GM21367 (cell line): ENCODE results near the gene GBP2.

Experiments used
- ATAC-seq: cut with Tn5 transposase; IDR thresholded peaks from one replicate; pipeline ENCODE4 v1.9.1; 2021; ENCODE audit not compliant: unreplicated experiment

Gene GBP2, protein sequence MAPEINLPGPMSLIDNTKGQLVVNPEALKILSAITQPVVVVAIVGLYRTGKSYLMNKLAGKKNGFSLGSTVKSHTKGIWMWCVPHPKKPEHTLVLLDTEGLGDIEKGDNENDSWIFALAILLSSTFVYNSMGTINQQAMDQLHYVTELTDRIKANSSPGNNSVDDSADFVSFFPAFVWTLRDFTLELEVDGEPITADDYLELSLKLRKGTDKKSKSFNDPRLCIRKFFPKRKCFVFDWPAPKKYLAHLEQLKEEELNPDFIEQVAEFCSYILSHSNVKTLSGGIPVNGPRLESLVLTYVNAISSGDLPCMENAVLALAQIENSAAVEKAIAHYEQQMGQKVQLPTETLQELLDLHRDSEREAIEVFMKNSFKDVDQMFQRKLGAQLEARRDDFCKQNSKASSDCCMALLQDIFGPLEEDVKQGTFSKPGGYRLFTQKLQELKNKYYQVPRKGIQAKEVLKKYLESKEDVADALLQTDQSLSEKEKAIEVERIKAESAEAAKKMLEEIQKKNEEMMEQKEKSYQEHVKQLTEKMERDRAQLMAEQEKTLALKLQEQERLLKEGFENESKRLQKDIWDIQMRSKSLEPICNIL

DNA sequence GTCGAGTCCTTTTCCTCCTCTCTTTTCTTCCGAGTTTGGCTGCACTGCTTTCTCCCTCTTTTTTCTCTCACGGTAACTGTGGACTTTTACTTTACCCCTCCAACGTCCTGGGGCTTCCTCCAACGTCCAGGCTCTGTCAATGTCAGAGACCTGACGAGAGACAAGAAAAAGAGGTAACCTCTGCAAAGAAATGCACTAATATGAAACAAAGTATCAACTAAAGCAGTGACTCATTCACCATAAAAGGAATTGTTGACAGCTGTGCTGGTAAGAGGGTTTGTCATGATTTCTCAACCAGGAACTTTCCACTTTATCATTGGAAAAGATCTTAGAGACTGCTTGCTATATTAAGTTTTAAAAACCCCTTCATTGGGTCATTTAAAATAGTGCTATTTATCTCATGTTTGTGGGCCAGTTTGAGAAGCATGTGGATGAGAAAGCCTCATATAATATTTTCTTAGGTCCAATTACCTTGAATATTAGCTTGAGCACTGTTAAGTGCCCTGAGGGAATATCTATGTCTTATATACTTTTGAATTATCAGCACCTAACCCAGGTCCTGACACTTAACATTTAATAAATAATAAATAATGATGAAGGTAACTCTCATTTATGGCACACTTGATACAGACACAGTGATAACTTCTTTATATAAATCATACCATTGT lies at the start of gene GBP2:
GBP2 (minus strand) TSS at position 202 of the 668 bp plus-strand sequence. CDS start 4,148 bp downstream, outside the sequence.
- ATAC-seq, result peak; percentile 68

DNA sequence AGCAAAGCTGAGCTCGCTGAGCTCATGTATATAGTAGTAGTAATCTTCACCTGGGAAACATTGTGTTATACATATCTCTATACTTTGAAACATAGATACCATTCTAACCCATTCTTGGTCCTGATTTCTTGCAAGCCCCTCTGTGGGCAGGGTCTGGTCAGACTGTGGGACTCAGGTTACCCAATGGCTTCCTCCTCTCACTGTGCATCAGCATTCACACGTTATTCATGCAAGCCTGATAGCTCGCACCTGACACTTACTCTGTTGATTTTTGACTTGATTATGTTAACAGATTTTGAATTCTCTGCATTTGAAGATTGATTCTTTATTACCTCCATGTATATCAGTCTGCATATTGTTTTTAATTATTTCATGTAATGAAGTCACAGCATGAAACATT lies 48.6 kb upstream of the GBP2 start:
- no peak for ATAC-seq

DNA sequence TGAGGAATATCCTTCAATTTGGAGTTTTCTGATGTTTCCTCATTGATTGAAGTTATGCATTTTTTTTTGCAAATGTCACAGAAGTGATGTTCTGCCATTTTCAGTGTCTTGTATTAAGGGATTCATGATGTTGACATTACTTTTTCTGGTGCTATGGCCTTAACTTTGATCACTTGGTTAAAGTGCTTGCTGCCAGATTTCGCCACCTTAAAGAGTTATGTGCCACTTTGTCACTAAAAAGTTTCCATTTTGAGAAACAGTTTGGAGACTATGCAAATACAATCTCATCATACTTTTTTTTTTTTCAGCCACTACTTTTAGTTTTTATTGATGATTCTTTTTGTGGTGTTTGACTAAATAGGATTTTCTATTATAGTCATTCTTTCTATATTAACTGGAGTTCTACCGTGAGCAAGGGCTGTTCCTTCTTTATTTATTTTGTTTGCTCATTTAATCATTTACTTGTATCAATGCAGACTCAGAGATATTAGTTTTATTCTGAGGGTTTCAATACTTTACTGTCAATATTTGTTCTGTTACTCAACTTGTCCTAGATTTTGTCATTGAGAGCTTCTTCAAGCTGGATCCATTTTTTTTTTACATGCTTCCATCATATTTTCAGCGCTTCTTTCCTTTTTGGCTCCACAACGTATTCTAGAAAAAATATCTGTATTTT lies 46.7 kb upstream of the GBP2 start:
- no peak for ATAC-seq

DNA sequence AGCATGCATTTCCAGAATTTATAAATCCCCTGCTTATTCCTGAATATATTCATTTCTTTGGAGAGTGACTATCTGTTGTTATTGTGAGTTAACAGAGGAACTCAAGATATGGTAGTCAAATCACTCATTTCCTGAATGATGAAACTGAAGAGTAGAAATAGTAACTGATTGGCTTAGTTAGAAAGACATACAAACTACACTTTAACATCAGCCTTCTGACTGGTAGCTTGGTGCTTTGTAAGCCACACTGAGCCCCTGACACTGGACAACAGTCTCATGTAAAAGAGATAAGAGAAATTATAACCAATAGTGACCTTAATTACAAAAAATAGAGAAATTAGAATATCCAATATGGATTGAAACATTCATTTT lies 45.1 kb upstream of the GBP2 start:
- ATAC-seq, result no peak

DNA sequence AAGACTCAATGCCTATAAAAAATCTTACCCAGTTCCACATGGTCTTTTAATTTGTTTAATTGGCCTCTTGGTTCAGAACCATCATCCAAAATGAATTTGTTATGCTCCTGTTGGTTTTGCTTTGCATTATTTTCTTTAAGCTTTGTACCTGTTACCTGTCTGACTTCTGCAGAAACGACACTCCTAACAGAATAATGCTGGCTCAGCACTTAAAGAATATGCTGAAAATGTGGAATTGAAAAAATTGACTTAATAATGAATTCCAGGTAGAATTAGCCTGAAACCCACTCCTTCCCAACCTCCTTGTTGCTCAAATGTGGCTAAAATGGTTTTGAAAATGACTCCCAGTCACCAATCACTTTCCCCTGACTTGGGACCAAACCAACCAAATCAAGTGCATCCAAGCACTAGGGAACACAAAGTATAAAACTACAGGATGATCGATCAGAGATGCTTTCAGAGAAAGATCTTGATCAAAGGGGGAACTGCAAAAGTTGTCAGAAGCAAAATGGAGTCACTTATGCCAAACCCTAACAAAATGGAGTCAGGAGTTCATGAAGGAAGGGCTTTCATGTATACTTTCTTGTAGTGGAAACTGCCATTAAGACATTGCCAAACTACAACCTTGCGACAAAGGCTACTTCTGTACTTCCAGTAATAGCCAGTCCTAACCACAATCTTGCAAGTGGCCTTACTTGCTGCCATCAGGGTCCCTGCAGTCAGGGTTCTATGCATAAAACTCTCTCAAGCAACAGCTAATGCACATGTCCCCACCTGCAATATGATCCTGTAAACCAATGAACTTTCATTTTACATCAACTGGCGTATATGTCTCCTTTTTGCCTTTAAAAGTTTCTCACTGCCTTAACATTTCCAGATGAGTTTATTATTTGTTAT lies 44.5 kb upstream of the GBP2 start:
- no peak for ATAC-seq

DNA sequence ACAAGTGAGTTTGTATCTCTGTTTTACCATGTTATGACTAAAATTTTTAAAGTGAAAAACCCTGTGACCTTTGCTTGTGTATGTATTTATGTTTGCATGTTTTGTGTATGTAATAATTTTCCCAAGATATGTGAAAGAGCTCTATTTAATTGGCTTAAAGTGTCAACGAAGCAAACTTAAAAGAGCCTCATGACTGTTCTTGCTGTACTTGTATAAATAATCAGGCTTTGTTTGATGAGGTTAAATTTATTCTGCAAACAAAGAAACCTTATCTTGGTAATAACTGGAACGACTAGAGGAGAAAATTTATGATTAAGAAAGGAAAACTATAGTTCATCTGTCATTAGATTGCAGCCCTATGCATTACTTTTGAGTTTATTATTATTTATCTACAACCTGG lies 43.3 kb upstream of the GBP2 start:
- ATAC-seq, result no peak

DNA sequence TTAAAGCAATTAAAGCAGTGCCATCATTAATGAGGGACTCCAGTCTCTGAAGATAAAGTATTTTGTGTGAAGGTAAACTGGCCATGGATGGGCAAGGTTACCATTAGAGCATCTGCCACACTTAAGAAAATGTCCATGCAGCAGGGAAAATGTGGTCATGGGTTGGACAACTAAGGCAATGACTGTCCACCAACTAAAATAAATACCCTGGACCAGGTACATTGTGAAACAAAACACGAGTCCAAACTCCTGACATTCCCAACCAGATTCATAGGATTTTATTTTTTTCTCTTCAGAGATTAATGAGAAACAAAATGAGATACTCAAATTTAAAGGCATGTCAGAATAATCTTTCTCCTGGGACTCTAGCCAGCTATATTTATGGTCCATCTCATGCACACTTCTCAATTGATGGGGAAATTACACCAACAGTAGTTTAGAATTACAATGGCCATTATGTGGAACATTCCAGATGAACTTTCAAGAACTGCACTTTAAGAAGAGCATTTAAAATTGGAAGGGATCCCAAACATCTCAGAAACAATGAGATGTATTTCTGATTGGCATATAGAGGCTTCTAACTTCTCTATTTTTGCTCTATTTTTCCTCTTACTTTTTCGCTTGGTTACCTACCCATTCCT lies 41.8 kb upstream of the GBP2 start:
- no peak for ATAC-seq

DNA sequence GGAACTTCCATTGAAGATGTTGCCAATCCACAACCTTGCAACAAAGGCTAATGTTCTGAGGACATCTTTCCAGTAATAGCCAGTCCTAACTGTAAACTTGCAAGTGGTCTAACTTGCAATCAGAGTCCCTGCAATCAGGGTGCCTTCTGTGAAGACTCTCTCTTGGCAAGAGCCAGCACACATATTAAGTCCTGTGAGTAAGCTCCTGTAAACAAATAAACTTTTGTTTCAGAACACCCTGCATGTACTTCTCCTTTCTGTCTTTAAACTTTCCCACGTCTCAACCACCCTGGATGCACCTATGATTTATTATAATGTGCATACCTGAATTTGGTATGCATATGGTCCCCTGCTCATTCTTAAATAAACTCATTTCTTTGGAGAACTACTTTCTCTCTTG lies 40.8 kb upstream of the GBP2 start:
- ATAC-seq, result no peak

DNA sequence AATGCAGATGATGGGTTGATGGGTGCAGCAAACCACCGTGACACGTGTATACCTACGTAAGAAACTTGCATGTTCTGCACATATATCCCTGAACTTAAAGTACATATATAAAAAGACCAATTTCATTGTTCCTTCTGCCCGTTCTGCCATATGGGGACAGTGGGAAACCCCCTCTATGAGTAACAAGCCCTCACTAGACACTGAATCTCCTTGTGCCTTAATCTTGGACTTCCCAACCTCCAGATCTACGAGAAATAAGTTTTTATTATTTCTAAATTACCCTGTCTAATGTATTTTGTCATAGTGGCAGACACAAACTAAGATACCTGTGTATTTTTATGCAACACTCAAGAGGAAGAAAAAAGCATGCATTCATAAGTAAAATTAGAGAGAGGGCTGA lies 39.9 kb upstream of the GBP2 start:
- no peak for ATAC-seq

DNA sequence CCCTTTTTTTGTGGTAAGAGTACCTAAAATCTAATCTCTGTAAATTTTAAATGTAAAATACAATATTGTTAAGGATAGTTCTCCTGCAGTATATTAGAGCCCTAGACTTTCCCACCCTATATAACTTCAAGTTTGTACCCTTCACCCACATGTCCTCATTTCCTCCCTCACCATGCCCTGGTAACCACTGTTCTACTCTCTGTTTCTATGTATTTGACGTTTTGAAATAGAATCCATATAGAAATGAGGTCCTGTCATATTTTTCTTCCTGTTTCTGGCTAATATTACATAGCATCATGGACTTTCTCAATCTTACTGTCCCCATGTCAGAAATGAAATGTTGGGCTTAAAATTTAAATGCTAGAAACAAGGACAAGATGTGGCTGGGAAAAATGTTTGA lies 25.1 kb upstream of the GBP2 start:
- no peak for ATAC-seq

DNA sequence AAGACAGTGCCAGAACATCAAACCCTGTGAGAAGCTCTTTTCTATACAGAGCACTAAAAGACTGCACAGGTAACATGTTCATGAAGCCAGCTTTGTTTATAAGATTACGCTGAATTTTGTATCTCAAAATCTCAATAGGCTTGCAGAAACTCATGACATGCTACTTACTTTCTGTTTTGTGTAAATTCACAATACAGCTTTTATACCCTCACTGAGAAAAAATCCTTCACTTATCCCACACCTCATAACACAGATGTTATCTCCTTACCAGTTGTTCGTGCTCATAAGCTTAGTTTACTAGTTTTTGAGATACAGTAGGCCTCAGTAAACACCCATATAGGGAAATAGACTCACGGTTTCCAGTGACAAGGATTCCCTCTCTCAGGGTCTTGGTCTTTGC lies 24.1 kb upstream of the GBP2 start:
- ATAC-seq, result no peak

DNA sequence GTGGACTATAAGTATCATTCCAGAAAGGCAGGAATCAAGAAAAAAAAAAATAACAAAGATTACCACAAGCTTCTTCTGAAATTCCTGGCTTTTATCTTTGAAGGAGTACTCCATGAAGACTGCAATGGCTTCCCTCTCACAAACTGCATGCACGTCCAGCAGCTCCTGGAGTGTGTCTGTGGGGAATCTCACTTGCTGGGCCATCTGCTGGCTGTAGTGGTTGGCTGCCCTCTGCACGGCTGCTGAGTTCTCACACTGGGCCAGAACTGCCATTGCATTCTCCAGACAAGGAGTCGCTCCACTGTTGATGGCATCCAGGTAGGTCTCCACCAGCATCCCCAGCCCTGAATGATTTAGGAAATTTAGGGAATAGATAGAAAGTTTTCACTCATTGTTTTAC lies 23.3 kb upstream of the GBP2 start:
- ATAC-seq, result no peak

DNA sequence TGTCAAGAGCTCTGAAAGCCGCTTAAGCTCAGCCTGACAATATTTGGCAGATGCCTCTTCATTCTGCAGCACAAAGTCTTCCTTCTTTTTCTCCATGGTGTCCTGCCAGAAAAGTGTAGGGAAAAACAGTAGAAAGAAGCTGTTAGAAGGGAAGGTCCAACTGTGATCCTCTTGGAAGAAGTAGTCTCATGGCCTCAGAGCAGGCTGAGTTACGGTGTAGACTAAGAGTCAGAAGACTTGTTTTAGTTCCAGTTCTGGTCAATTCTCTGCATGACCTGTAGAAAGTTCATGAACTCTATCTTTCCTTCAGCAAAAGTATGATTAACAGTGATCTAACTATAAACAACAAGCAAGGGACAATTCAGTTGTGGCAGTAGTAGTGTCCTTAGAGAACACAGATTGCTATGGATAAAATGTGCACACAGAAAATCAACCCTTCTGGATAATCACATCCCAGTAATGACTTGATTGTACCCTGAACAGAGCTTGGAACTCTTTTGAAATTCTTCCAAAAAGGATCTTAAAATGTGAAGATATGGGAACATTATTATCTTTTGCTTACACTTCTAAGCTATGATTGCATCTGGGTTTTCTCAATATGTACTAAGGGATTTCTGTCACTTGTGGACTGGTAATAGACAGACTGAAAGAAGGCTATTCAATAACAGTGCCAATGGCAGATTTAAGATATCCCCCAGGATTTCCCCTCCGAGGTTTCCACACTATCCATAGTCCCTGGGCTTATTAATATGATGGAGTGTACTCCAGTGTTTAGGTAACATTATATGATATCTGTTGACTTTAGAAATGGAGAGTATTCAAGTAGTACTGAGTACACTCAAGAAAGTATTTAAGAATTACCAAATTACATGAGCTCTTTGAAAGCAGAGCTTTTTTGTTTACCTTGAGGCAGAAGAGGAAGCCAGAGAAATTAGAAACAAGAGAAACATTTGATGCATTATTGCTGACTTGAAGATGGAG lies 22.1 kb upstream of the GBP2 start:
- ATAC-seq, result no peak

DNA sequence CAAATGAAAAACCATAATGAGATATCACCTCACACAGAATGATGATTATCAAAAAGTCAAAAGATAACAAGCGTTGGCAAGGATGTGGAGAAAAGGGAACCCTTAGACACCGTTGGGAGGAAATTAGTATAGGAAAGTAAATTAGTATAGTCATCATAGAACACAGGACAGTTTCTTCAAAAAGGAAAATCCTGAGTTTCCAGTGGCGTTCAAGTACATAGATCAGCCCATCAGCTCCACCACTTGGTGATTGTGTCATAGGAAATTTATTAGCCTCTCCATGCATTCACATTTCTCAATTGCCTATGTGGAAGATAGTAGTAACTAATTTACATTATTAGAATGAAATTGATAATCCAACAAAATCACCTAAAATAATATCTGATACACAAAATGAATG lies 20.8 kb upstream of the GBP2 start:
- ATAC-seq, result no peak

DNA sequence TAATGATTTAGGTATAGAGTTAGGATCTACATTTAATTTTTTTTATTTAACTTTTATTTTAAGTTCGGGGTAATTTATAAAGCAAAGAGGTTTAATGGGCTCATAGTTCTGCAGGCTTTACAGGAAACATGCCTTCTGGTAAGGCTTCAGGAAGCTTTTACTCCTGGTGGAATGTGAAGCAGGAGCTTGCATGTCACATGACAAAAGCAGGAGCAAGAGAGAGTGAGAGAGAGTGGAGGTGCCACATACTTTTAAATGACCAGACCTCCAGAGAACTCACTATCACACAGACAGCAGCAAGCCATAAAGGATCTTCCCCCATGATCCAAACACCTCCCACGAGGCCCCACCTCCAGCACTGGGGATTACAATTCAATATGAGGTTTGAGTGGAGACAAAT lies 17.6 kb upstream of the GBP2 start:
- no peak for ATAC-seq

DNA sequence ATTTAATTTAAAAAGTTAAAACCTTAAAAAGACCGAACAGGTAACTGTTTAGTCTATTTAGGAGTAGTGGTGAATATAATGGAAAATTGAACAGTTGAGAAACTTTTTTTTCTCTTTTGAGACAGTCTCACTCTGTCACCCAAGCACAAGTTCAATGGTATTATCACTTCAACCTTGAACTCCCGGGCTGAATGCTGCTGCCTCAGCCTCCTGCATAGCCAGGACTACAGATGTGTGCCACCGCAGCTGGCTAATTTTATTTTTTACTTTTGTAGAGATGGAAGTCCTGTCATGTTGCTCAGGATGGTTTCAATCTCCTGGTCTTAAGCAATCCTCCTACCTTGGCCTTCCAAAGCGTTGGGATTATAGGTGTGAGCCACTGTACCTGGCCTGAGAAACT lies 16.2 kb upstream of the GBP2 start:
- ATAC-seq, result no peak

DNA sequence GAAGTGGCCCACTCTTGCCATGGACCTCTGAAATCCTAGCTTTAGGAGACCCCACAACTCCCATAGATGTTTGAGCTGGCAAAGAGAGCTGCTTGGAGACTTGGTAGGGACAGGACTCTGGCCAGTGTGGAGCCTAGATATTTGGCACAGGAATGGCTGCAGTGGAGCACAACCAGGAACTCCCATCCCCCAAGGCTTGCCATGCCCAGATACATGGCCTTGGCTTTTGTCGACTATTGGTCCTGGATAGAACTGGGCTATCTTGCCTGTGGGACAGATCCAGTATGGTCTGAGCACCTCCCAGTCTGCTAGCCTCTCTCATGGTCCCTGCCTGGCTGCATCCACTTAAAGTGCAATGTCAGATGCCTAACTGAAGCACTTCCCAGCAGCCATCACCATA lies 7.8 kb upstream of the GBP2 start:
- no peak for ATAC-seq

DNA sequence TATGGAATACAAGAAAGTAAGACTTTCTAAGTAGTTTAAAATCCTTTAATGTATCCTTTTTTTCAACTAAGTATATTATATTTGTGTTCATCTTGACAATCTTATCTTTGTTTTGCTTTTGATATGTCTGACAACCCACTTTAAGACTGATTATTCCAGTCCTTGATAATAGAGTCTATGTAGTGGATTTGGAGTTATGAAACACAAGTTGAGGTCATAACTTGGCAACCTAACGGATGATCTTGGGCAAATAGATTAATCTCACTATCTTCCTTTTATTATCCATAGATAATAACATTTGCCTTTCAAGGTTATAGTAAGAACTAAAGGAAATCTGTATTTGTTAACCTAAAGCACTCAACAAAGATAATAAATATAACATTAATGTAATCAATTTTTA lies 4.8 kb upstream of the GBP2 start:
- no peak for ATAC-seq

DNA sequence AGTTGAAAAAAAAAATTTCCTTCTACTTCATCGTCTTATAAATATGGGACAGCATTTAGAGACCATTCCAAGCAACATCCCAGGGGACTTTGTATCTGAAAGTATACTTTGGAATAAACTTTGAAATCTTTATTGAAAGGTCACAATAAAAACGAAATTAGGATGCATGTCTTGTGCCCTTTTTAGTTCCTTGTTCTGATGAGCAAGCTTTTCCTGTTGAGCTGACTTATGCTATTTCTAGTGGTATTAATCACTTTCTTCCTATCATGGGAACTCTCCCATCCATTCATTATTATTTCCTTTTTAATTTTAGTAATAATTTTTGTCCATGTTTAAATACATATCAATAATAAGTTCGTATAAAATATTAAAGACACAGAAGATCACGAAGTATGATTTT lies 4.0 kb upstream of the GBP2 start:
- ATAC-seq, result no peak
